Ishikawa (cell line): Measurements from ENCODE around the gene CPNE1.

Experiments used
- EP300 ChIP-seq: IDR thresholded peaks from 2 replicates; pipeline ENCODE4 v1.6.1; 2012; ENCODE audit warnings: borderline replicate concordance
- NFIC ChIP-seq: IDR thresholded peaks from 2 replicates; pipeline ENCODE4 v1.6.1; 2012
- RAD21 ChIP-seq: IDR thresholded peaks from 2 replicates; pipeline ENCODE4 v1.6.1; 2012; ENCODE audit warnings: low read depth
- REST ChIP-seq: IDR thresholded peaks from 2 replicates; pipeline ENCODE4 v1.6.1; 2012; ENCODE audit warnings: low read depth, mild to moderate bottlenecking
- TAF1 ChIP-seq: IDR thresholded peaks from 2 replicates; pipeline ENCODE4 v1.6.1; 2012; ENCODE audit warnings: low read depth, mild to moderate bottlenecking
- USF1 ChIP-seq: IDR thresholded peaks from 2 replicates; pipeline ENCODE4 v1.6.1; 2012
- YY1 ChIP-seq: IDR thresholded peaks from 2 replicates; pipeline ENCODE4 v1.6.1; 2012; ENCODE audit warnings: low read depth

GRCh38 chr20:35669681-35670080 is 5.0 kb upstream of the CPNE1 start:
- TF ChIP-seq NFIC (no peak), RAD21 (no peak), YY1 (no peak), REST (no peak), USF1 (no peak), TAF1 (no peak), EP300 (no peak)
